Skin epidermis (tissue), 12 donors: ENCODE measurements around the gene BEGAIN.

Source experiments
- H3K27ac ChIP-seq, 21 experiments: fragments of 200-600 bp; sonication (generic) in 11 of 21; one replicate each; pipeline ENCODE4 v1.5.0; 2020; ENCODE audit warnings: mild to moderate bottlenecking in 3 of 21, inconsistent platforms in 2 of 21, moderate library complexity in 2 of 21
- H3K4me3 ChIP-seq, 7 experiments: fragments of 200-600 bp; sonication (generic) in 2 of 7; one replicate each; pipeline ENCODE4 v1.5.0; 2020; ENCODE audit warnings: inconsistent platforms in 2 of 7, mild to moderate bottlenecking in 2 of 7, moderate library complexity in 1 of 7

The BEGAIN gene

GRCh38 chr14:100617410-100618317 is 30.4 kb upstream of the BEGAIN start:
- H3K4me3 ChIP-seq = no peak overlapping the region
- peak overlapping the region in 1 of 21 experiments; percentile 27 for H3K27ac ChIP-seq

- Histone ChIP-seq H3K4me3 (no peak overlapping the region), H3K27ac (no peak overlapping the region)
Observed at GRCh38 chr14:100616854-100617409, 29.7 kb upstream of the BEGAIN start.

DNA sequence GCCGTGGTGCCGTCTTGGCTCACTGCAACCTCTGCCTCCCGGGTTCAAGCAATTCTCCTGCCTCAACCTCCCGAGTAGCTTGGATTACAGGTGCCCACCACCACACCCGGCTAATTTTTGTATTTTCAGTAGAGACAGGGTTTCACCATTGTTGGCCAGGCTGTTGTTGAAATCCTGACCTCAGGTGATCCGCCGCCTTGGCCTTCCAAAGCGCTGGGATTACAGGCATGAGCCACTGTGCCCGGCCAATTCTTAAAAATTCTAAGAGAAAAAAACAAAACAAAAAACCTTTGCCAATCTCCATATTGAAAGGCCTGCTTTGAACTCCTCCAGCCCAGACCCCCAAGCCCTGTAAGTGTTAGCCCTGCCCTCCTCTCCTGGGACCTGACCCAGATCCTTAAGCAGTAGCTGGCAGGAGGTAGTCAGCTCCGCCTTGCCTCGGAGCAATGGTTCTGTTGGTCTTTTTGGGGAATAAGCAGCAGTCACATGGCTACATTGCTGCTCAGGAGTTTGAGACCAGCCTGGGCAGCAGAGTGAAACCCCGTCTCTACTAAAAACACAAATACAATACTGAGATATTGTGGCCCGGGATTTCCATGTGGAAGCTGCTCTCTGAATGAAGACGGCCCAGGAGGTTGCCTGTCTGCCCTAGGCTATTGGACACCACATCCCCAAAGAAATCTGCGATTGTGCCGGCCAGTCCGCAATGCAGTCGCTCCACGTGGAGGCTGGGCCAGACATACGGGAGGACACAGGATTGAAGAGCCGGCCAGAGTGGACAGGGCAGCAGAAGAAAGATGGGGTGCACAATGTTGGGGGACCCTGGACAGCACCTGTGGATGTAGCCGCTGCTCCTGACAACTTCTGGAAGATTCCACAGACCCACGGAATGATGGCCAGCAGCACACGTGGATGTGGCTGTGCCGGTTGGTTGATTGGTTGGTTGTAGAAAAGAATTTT is 28.8 kb upstream of the BEGAIN start:
- H3K4me3 ChIP-seq = no peak overlapping the region

DNA sequence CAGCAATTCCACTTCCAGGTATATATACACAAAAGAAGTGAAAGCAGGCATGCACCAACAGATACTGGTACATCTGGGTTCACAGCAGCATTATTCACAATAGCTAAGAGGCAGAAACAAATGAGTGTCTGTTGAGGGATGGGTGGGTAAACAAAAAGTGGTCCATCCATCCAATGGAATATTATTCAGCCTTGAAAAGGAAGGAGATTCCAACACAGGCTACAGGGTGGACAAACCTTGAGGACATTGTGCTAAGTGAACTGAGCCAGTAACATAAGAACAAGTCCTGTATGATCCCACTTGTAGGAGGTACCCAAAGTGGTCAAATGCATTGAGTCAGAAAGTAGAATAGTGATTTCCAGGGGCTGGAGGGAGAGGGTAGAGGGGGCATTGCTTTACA is 27.6 kb upstream of the BEGAIN start:
- no peak overlapping the region for H3K4me3 ChIP-seq
- H3K27ac ChIP-seq = no peak overlapping the region

More for the DNA sequence above, 28.8 kb upstream of the BEGAIN start:
- H3K27ac ChIP-seq = no peak overlapping the region

DNA sequence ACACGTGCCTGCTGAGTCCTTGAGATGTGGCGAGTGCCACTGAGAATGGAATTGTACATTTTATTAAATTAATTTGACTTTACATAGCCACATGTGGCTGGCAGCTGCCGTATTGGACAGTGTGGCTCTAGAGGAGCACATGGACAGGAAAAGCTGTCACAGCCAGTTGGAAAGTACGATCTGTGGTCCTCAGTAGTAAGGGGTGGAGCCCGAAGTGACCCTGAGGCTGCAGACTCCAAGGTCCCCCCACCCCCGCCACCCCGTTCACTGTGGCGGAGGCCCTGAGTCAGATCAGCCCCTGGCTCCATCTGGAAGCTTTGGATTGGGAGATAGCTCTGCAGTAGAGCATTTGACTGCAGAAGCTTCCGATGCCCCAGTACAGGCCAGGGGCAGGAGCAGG is 25.8 kb upstream of the BEGAIN start:
- no peak overlapping the region for H3K4me3 ChIP-seq

DNA sequence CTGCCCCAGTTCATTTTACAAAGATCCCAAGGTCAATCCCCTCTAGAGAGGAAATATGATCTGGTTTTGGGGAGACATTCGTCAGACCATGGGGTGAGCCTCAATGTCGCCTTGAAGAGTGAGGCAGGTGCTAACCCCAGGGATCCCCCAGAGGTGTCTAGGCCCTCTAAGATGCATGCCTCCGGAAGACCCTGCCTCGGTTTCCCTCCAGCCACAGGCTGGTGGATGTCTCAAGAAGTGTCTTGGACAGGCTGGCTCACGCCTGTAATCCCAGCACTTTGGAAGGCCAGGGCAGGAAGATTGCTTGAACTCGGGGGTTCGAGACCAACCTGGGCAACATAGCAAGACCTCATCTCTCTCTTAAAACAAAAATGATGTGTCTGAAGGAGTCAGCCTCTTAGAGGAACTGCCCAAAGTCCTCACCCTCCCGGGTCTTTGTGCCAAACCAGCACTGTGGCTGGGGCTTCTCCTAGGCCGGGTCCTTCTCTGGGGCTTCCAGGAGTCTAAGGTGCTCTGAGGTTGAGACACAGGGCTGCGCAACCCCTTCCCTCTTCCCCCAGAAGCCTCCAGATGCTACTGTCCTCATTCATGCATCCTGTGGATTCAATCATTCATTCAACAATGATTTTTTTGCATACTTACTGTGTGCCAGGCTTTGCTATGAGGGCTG is 24.7 kb upstream of the BEGAIN start:
- no peak overlapping the region for H3K27ac ChIP-seq
- H3K4me3 ChIP-seq = no peak overlapping the region

More for the DNA sequence above, 25.8 kb upstream of the BEGAIN start:
- no peak overlapping the region for H3K27ac ChIP-seq

- H3K27ac ChIP-seq = no peak overlapping the region
Observed at GRCh38 chr14:100610511-100611217, 23.4 kb upstream of the BEGAIN start.

GRCh38 chr14:100609941-100610391 is 22.7 kb upstream of the BEGAIN start:
- Histone ChIP-seq H3K27ac (no peak overlapping the region), H3K4me3 (no peak overlapping the region)

More at GRCh38 chr14:100610511-100611217, 23.4 kb upstream of the BEGAIN start:
- H3K4me3 ChIP-seq = no peak overlapping the region

DNA sequence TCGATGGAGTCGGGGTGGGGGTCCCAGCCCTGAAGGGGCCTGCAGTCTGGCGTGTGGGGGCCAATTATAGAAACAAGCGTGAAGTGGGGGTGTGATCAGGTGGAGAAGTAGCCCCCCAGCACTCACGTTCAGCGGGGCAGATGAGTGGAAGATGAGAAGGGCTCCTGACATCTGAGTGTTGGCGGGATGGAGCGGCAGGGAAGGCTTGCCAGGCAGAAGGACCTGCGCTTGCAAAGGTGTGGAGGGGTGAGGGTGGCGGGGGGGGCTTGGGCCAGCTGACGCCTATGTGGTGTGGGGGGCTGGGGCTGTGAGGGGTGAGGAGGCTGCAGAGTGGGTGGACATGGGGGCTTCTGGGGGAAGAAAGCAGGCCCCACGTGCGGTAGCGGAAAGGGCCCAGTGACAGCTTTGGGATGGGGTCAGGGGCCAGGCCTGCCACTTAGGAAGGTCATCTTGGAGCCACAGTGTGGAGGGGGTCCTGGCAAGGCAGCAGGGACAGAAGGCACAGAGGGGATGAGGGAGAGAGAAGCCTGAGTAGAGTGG is 22.2 kb upstream of the BEGAIN start:
- no peak overlapping the region for H3K4me3 ChIP-seq

GRCh38 chr14:100608586-100609330 is 21.5 kb upstream of the BEGAIN start:
- no peak overlapping the region for H3K4me3 ChIP-seq
- H3K27ac ChIP-seq = no peak overlapping the region

More for the DNA sequence above, 22.2 kb upstream of the BEGAIN start:
- H3K27ac ChIP-seq = no peak overlapping the region

DNA sequence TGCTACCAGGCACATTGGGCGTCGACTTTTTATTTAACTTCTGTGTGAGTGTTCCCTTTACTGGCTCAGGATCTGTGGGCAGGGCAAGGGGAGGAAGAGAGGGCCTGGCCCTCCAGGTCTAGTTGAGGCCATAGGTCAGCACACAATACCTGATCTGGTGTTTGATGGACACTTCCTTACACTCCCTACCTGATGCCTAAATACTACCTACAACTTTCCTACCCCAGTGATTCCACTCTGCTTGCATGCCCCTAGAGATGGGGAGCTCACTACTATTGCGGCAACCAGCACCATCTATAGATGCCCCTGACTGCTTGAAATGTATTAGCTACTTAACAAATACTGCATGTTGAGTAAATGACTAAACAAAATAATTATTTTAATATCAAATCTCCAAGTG is 20.8 kb upstream of the BEGAIN start:
- H3K27ac ChIP-seq = no peak overlapping the region
- H3K4me3 ChIP-seq = no peak overlapping the region

- Histone ChIP-seq H3K4me3 (no peak overlapping the region), H3K27ac (no peak overlapping the region)
Observed at GRCh38 chr14:100607611-100607956, 20.4 kb upstream of the BEGAIN start.

DNA sequence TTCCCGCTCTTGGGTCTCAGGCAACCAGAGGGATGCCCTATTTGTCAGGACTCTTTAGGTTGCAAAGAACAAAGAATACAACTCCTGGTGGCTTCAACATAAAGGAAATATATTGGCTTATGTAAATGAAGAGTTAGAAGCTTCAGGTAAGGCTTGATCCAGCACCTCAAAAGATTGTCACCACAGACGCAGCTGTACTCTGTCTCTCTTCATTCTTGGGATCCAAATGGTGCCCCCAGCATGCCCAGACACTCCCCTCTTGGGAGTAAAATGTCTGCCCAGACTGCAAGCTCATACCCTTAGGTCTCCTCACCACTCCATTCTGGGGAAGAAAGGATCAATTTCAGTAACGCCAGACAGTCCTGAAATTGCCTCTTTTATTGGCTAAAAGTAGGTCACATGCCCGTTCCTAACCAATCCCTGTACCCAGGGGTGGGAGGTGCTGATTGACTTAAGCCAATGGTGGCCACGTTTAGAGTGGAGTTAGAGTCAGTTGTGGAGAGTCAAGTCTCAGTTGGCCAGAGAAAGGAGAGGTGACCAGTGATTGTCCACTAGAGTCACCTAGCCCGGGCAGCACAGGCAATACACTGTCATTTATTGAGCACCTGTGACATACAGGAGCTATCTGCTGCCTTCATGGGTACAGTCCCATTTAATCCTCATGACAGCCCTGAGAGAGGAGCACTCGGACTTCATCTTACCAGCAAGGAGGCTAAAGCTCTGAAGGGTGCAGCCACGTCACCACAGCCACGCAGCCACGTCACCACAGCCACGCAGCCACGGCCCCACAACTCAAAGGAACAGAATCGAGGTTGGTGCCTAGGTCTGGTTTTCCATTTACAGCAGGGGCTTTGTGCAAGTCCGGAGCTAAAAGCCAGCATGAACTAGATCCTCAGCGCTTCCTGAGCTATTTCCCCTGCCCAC is 19.7 kb upstream of the BEGAIN start:
- H3K27ac ChIP-seq = no peak overlapping the region
- H3K4me3 ChIP-seq = no peak overlapping the region

DNA sequence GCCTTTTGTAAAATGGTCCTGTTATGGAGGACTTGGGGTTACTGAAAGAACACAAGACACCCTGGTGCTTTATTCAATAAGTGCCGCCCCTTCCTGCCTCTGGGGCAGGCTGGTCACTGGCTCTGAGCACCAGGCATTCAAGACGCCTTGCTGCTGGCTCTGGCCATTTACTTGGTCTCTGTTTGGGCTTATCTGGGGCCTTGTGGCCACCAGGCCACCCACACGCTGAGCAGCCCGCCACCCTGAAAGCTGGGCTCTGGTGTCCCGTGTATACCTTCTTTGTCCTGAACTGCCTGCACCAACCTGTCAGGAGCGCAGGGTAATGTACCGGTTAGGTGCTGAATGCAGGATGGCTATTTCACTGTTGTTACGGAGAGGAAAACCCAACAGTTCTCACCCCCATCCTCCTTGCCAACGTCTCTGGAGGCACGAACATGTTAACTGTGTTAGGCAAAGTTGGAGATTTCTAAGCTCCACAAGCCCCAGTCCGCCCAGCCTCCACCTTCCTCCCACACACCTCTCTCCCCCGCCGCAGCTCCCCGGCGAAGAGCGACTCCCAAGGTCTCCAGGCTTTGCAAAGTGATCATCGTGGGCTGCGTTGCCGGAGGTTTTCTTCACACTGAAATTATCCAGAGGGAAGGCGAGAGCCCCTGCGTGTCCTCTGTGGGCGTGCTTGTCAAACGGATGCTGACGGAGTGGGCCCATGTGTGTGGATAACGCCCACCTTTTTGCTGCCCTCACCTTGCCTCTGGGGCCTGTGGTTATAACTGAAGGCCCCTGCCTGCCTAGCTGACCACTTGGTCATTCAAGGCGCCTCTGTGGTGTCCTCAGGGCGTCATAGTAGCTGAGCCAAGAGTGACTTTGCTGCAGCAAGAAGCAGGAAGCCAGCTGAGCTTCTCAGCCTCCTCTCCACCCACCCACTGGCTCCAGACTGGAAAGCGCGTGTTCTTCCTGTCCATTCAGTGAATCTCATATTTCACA is 18.8 kb upstream of the BEGAIN start:
- H3K4me3 ChIP-seq = no peak overlapping the region
- no peak overlapping the region for H3K27ac ChIP-seq

GRCh38 chr14:100605230-100605629 is 18.0 kb upstream of the BEGAIN start:
- no peak overlapping the region for H3K4me3 ChIP-seq
- no peak overlapping the region for H3K27ac ChIP-seq

- Histone ChIP-seq H3K4me3 (no peak overlapping the region), H3K27ac (no peak overlapping the region)
Observed at GRCh38 chr14:100604709-100605108, 17.5 kb upstream of the BEGAIN start.
